DND-41 (cell line): ENCODE data around the gene JMJD1C.

Source experiments
- EZH2 ChIP-seq: IDR thresholded peaks from 3 replicates; pipeline ENCODE4 v1.6.1; 2012; ENCODE audit warnings: borderline replicate concordance, low read depth, mild to moderate bottlenecking, moderate library complexity, low read length, inconsistent platforms; ENCODE audit not compliant: severe bottlenecking
- TF ChIP-seq, protein P1 (sequence below): IDR thresholded peaks from 2 replicates; pipeline ENCODE4 v1.5.1; 2012; ENCODE audit warnings: borderline replicate concordance, low read length, moderate library complexity, mild to moderate bottlenecking; ENCODE audit not compliant: poor library complexity, severe bottlenecking; ENCODE audit errors: extremely low read depth

DNA sequence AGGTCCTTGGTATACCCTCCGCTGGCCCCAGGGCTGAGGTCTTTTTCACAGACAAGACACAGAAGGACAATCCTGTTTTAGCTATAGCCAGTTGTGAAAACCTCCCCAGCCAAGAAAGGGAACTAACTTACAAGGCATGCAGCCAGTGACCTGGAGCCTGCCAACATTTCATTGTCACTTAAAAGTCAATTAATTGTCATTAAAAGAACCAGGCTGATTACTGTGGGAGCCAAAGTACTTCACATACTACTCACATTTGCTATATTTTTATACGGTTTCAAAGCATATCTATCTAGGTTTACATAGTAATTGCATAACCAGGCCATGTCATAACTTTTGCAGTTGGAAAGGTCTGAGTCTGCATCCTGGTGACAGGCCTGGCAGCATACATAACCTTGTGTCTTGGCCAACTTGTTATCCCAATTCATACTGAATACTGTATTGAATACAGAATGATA is 301.6 kb downstream of the JMJD1C start:
- TF ChIP-seq, protein P1, sequence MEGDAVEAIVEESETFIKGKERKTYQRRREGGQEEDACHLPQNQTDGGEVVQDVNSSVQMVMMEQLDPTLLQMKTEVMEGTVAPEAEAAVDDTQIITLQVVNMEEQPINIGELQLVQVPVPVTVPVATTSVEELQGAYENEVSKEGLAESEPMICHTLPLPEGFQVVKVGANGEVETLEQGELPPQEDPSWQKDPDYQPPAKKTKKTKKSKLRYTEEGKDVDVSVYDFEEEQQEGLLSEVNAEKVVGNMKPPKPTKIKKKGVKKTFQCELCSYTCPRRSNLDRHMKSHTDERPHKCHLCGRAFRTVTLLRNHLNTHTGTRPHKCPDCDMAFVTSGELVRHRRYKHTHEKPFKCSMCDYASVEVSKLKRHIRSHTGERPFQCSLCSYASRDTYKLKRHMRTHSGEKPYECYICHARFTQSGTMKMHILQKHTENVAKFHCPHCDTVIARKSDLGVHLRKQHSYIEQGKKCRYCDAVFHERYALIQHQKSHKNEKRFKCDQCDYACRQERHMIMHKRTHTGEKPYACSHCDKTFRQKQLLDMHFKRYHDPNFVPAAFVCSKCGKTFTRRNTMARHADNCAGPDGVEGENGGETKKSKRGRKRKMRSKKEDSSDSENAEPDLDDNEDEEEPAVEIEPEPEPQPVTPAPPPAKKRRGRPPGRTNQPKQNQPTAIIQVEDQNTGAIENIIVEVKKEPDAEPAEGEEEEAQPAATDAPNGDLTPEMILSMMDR, result no peak
- no peak for TF ChIP-seq EZH2
